Liver (tissue), 9 donors: ENCODE measurements around the gene ADAMTS5. TPM values are rescaled to one million over a fixed set of nuclear protein-coding genes. Genes with fewer than 3 reads are reported as not detected.
A peak's percentile ranks its signal among the peaks of the same experiment; 100 is the strongest.

ENCODE experiments used
- DNase-seq: peaks from one replicate; pipeline ENCODE4 v3.0.0-alpha.2; 2017; ENCODE audit warnings: low spot score
- H3K27ac ChIP-seq, 2 donors: one replicate each; pipeline ENCODE4 v1.7.0; 2013; ENCODE audit warnings: inconsistent platforms in 2 of 2, low read length in 2 of 2, control low read depth in 1 of 2, low read depth in 1 of 2, mild to moderate bottlenecking in 1 of 2
- H3K27me3 ChIP-seq, 4 donors: one replicate each; pipeline versions ENCODE4 v1.6.1 to v1.7.0; 2013; ENCODE audit warnings: low read length in 3 of 4, inconsistent platforms in 1 of 4, mild to moderate bottlenecking in 1 of 4, moderate library complexity in 1 of 4; ENCODE audit not compliant: control insufficient read depth in 4 of 4, insufficient read depth in 4 of 4
- H3K36me3 ChIP-seq, 4 donors: one replicate each; pipeline versions ENCODE4 v1.6.1 to v1.7.0; 2013; ENCODE audit warnings: low read length in 3 of 4, mild to moderate bottlenecking in 3 of 4, low read depth in 1 of 4, moderate library complexity in 1 of 4; ENCODE audit not compliant: control insufficient read depth in 4 of 4, insufficient read depth in 3 of 4
- H3K4me1 ChIP-seq, 4 donors: one replicate each; pipeline versions ENCODE4 v1.6.1 to v1.7.0; 2013; ENCODE audit warnings: low read length in 3 of 4, mild to moderate bottlenecking in 3 of 4, moderate library complexity in 1 of 4; ENCODE audit not compliant: control insufficient read depth in 4 of 4, insufficient read depth in 4 of 4
- H3K4me3 ChIP-seq, 3 donors: one replicate each; pipeline versions ENCODE4 v1.6.1 to v1.7.0; 2013; ENCODE audit warnings: low read length in 3 of 3, control low read depth in 1 of 3, low read depth in 1 of 3, mild to moderate bottlenecking in 1 of 3
- H3K9ac ChIP-seq, 2 donors: one replicate each; pipeline ENCODE4 v1.7.0; 2013; ENCODE audit warnings: low read length in 2 of 2, mild to moderate bottlenecking in 2 of 2, moderate library complexity in 2 of 2, control low read depth in 1 of 2, low read depth in 1 of 2
- H3K9me3 ChIP-seq, 4 donors: one replicate each; pipeline versions ENCODE4 v1.6.1 to v1.7.0; 2013; ENCODE audit warnings: low read length in 3 of 4; ENCODE audit not compliant: control insufficient read depth in 4 of 4
- EGR1 ChIP-seq, 2 donors: IDR thresholded peaks; 2 replicates each; pipeline ENCODE4 v1.6.1; 2016 to 2018; ENCODE audit warnings: antibody characterized with exemption in 2 of 2, low read depth in 2 of 2
- FOXA2 ChIP-seq: IDR thresholded peaks from 2 replicates; pipeline ENCODE4 v1.6.1; 2016; ENCODE audit warnings: antibody characterized with exemption
- GABPA ChIP-seq, 2 donors: IDR thresholded peaks in 1 of 2; conservative IDR thresholded peaks in 1 of 2; 2 replicates each; pipeline ENCODE4 v1.6.1; 2016; ENCODE audit warnings: antibody characterized with exemption in 2 of 2, mild to moderate bottlenecking in 1 of 2, moderate library complexity in 1 of 2
- HNF4G ChIP-seq: IDR thresholded peaks from 2 replicates; pipeline ENCODE4 v1.6.1; 2016; ENCODE audit warnings: antibody characterized with exemption
- JUND ChIP-seq, 2 donors: IDR thresholded peaks; 2 replicates each; pipeline ENCODE4 v1.6.1; 2016; ENCODE audit warnings: antibody characterized with exemption in 2 of 2
- NR2F2 ChIP-seq: IDR thresholded peaks from 2 replicates; pipeline ENCODE4 v1.6.1; 2016; ENCODE audit warnings: antibody characterized with exemption
- RAD21 ChIP-seq, 2 donors: IDR thresholded peaks; 2 replicates each; pipeline ENCODE4 v1.6.1; 2016; ENCODE audit warnings: antibody characterized with exemption in 2 of 2, mild to moderate bottlenecking in 2 of 2
- RXRA ChIP-seq, 2 donors: IDR thresholded peaks; 2 replicates each; pipeline ENCODE4 v1.6.1; 2017 to 2018; ENCODE audit warnings: antibody characterized with exemption in 2 of 2, mild to moderate bottlenecking in 1 of 2
- TAF1 ChIP-seq: conservative IDR thresholded peaks from 2 replicates; pipeline ENCODE4 v1.6.1; 2016; ENCODE audit warnings: antibody characterized with exemption, mild to moderate bottlenecking
- WGBS: extraction: QIAGEN DNeasy Blood & Tissue Kit; methylation state at CpG from one replicate; pipeline ENCODE4 v1.1.7; 2013; 5-methylcytosine and 5-hydroxymethylcytosine counted together
- polyA plus RNA-seq, 2 donors: library from polyadenylated mRNA; stranded (reverse) in 1 of 2; unstranded in 1 of 2; fragments of 200-250 nt in 1 of 2; fragments of >200 nt in 1 of 2; fragmentation: Nextera tagmentation in 1 of 2; extraction: Ambion mirVana in 1 of 2; gene quantifications; one replicate each; pipeline versions ENCODE4 v1.2.1 to v1.2.3, GENCODE V29; 2013 to 2015
- total RNA-seq, 2 donors: library from RNA; depleted of rRNA; stranded (reverse); fragments of >200 nt; gene quantifications; one replicate each; pipeline ENCODE4 v1.2.3, GENCODE V29; 2014
- TF ChIP-seq, protein P1 (sequence below): IDR thresholded peaks from 2 replicates; pipeline ENCODE4 v1.6.1; 2016; ENCODE audit warnings: antibody characterized with exemption
- TF ChIP-seq, protein P2 (sequence below): IDR thresholded peaks from 2 replicates; pipeline ENCODE4 v1.6.1; 2016; ENCODE audit warnings: antibody characterized with exemption
- TF ChIP-seq, protein P3 (sequence below): IDR thresholded peaks from 2 replicates; pipeline ENCODE4 v1.6.1; 2016; ENCODE audit warnings: antibody characterized with exemption, mild to moderate bottlenecking
- donor health status: healthy.
- donor health status: healthy.
- donor health status: healthy.
- donor health status: healthy.
- donor health status: healthy.

Gene ADAMTS5
- total and polyA plus RNA-seq, 4 donors = 0.43 to 2.5 (median 0.70) TPM

DNA sequence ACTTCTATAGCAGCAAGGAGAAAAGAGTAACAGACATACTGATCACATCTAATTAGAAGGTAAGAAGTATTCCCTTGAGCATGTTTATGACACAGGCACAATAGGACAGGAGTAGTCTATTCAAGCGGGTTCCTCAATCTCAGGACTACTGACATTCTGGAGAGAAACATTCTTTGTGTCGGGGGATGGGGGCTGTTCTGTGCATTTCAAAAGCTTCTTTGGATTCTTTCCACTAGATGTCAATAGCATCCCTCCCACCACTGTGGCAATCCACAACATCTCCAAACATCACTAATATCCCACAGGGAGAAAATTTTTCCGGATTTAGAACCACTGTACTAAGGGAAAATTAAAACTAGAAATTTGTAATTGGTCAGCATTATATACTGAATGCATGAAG lies 56.9 kb downstream of the ADAMTS5 start:
- DNase-seq = no peak
- H3K9me3 ChIP-seq = peaks cover 3 to 6% (median 4%) of the 10 kb centered on the region in 4 donors
- H3K27me3 ChIP-seq = no peaks in the 10 kb centered on the region
- no peaks in the 10 kb centered on the region for H3K4me1 ChIP-seq
- no peak overlapping the region for H3K4me3 ChIP-seq
- no peak for TF ChIP-seq NR2F2
- TF ChIP-seq RAD21 (IDR thresholded peaks at IDR 0.05) = peak; percentile 40 to 52
- H3K27ac ChIP-seq = no peak overlapping the region
- 67% methylated on average over 3 of the region's 3 CpGs for WGBS
- no peak overlapping the region for H3K9ac ChIP-seq
- no peaks in the 10 kb centered on the region for H3K36me3 ChIP-seq

DNA sequence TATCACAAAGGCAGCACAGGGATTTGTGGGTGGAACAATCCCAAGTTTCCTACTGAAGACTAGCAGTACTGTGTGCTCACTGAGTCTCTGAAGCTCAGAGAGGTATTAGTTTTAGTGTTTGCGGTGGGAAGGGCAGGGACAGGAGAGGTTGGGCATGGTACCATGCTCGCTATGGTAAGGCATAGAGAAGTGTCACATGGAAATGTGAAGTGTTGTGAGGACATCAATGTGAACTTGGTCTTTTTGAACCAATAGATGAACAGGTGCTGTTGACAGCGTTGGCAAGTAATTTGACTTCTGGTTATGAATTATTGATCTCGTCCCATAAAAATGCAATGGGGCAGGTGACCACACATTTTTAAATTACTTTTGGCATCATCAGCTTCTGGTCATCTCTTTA lies 65.9 kb downstream of the ADAMTS5 start:
- Histone ChIP-seq H3K9ac (no peak overlapping the region), H3K4me3 (no peak overlapping the region), H3K36me3 (no peaks in the 10 kb centered on the region), H3K9me3 (no peaks in the 10 kb centered on the region), H3K27ac (no peak overlapping the region), H3K27me3 (no peaks in the 10 kb centered on the region), H3K4me1 (no peaks in the 10 kb centered on the region)
- 88% methylated on average over 4 of the region's 4 CpGs for WGBS
- TF ChIP-seq, protein P1, sequence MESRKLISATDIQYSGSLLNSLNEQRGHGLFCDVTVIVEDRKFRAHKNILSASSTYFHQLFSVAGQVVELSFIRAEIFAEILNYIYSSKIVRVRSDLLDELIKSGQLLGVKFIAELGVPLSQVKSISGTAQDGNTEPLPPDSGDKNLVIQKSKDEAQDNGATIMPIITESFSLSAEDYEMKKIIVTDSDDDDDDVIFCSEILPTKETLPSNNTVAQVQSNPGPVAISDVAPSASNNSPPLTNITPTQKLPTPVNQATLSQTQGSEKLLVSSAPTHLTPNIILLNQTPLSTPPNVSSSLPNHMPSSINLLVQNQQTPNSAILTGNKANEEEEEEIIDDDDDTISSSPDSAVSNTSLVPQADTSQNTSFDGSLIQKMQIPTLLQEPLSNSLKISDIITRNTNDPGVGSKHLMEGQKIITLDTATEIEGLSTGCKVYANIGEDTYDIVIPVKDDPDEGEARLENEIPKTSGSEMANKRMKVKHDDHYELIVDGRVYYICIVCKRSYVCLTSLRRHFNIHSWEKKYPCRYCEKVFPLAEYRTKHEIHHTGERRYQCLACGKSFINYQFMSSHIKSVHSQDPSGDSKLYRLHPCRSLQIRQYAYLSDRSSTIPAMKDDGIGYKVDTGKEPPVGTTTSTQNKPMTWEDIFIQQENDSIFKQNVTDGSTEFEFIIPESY = no peak
- TF ChIP-seq FOXA2 (no peak), GABPA (IDR thresholded peaks at IDR 0.05 in 1 of 2, conservative IDR thresholded peaks at IDR 0.05 in 1 of 2) (no peak), EGR1 (IDR thresholded peaks at IDR 0.05; ENCODE audit: low read depth in 2 of 2) (no peak), TAF1 (no peak), JUND (IDR thresholded peaks at IDR 0.05) (no peak)
- TF ChIP-seq, protein P2, sequence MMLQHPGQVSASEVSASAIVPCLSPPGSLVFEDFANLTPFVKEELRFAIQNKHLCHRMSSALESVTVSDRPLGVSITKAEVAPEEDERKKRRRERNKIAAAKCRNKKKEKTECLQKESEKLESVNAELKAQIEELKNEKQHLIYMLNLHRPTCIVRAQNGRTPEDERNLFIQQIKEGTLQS = no peak
- no peak for DNase-seq

DNA sequence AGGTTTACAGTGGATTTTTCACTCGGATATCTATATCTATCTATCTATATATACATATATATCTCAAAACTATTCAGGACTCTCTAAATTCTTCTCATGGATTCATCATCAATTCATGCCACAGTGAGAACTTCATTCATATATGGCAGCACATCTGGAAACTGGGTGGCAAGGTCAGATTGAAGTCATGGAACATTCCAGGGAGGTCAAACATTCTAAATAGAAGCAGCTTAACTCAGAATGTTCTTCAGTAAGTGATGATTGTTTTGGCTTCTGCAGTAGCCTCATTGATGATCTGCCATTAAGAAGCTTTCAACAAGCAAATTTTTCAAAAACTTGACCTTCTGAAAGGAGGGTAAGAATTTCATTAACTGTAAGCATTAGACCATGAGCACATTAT lies 74.7 kb downstream of the ADAMTS5 start:
- Histone ChIP-seq H3K4me1 (no peaks in the 10 kb centered on the region), H3K9me3 (no peaks in the 10 kb centered on the region), H3K27ac (no peak overlapping the region), H3K36me3 (peaks cover 0 to 1% (median 0%) of the 10 kb centered on the region in 4 donors), H3K9ac (no peak overlapping the region), H3K4me3 (no peak overlapping the region), H3K27me3 (peaks cover 0 to 7% (median 0%) of the 10 kb centered on the region in 4 donors)
- TF ChIP-seq HNF4G (no peak), RAD21 (IDR thresholded peaks at IDR 0.05) (no peak), GABPA (IDR thresholded peaks at IDR 0.05 in 1 of 2, conservative IDR thresholded peaks at IDR 0.05 in 1 of 2) (no peak), TAF1 (no peak), JUND (IDR thresholded peaks at IDR 0.05) (no peak), RXRA (IDR thresholded peaks at IDR 0.05) (no peak), FOXA2 (no peak)
- TF ChIP-seq, protein P3, sequence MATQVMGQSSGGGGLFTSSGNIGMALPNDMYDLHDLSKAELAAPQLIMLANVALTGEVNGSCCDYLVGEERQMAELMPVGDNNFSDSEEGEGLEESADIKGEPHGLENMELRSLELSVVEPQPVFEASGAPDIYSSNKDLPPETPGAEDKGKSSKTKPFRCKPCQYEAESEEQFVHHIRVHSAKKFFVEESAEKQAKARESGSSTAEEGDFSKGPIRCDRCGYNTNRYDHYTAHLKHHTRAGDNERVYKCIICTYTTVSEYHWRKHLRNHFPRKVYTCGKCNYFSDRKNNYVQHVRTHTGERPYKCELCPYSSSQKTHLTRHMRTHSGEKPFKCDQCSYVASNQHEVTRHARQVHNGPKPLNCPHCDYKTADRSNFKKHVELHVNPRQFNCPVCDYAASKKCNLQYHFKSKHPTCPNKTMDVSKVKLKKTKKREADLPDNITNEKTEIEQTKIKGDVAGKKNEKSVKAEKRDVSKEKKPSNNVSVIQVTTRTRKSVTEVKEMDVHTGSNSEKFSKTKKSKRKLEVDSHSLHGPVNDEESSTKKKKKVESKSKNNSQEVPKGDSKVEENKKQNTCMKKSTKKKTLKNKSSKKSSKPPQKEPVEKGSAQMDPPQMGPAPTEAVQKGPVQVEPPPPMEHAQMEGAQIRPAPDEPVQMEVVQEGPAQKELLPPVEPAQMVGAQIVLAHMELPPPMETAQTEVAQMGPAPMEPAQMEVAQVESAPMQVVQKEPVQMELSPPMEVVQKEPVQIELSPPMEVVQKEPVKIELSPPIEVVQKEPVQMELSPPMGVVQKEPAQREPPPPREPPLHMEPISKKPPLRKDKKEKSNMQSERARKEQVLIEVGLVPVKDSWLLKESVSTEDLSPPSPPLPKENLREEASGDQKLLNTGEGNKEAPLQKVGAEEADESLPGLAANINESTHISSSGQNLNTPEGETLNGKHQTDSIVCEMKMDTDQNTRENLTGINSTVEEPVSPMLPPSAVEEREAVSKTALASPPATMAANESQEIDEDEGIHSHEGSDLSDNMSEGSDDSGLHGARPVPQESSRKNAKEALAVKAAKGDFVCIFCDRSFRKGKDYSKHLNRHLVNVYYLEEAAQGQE = no peak
- TF ChIP-seq, protein P1 = no peak
- WGBS = 51% methylated on average over 1 of the region's 1 CpG
- no peak for DNase-seq
